Mesendoderm (in vitro differentiated cells): ENCODE results near the gene CDK5.

Experiments used
- DNase-seq: peaks from one replicate; pipeline ENCODE4 v3.0.0; 2013
- H2AK5ac ChIP-seq: 2 replicates; pipeline ENCODE4 v1.6.1; 2013; ENCODE audit warnings: low read length, inconsistent platforms
- H2BK120ac ChIP-seq: 2 replicates; pipeline ENCODE4 v1.6.1; 2013; ENCODE audit warnings: low read depth, mild to moderate bottlenecking, low read length, moderate library complexity, mixed read lengths
- H2BK15ac ChIP-seq: replicated peaks from 2 replicates; pipeline ENCODE4 v1.6.1; 2013; ENCODE audit warnings: low read depth, mild to moderate bottlenecking, moderate library complexity
- H2BK5ac ChIP-seq: 2 replicates; pipeline ENCODE4 v1.6.1; 2013; ENCODE audit warnings: low read length, inconsistent platforms
- H3K18ac ChIP-seq: 2 replicates; pipeline ENCODE4 v1.6.1; 2013; ENCODE audit warnings: mild to moderate bottlenecking, low read length, mixed read lengths
- H3K23ac ChIP-seq: one replicate; pipeline ENCODE4 v1.6.1; 2013; ENCODE audit warnings: low read length
- H3K27ac ChIP-seq: 2 replicates; pipeline ENCODE4 v1.5.1; 2013; ENCODE audit warnings: low read depth, mild to moderate bottlenecking, inconsistent platforms, low read length, moderate library complexity
- H3K27me3 ChIP-seq: 2 replicates; pipeline ENCODE4 v1.6.1; 2013; ENCODE audit warnings: low read length, control low read depth, mild to moderate bottlenecking, inconsistent platforms; ENCODE audit not compliant: insufficient read depth, poor library complexity
- H3K36me3 ChIP-seq: 2 replicates; pipeline ENCODE4 v1.6.1; 2013; ENCODE audit warnings: low read length, inconsistent platforms; ENCODE audit not compliant: control insufficient read depth, insufficient read depth
- H3K4ac ChIP-seq: one replicate; pipeline ENCODE4 v1.6.1; 2013; ENCODE audit warnings: low read depth, mild to moderate bottlenecking, low read length, moderate library complexity
- H3K4me1 ChIP-seq: 2 replicates; pipeline ENCODE4 v1.6.1; 2013; ENCODE audit warnings: low read depth, low read length, inconsistent platforms; ENCODE audit not compliant: control insufficient read depth
- H3K4me2 ChIP-seq: 2 replicates; pipeline ENCODE4 v1.6.1; 2013; ENCODE audit warnings: low read length
- H3K4me3 ChIP-seq: 2 replicates; pipeline ENCODE4 v1.5.1; 2013; ENCODE audit warnings: mild to moderate bottlenecking, low read length
- H3K56ac ChIP-seq: one replicate; pipeline ENCODE4 v1.6.1; 2013; ENCODE audit warnings: low read length
- H3K79me1 ChIP-seq: 2 replicates; pipeline ENCODE4 v1.6.1; 2013; ENCODE audit warnings: low read length, inconsistent platforms
- H3K79me2 ChIP-seq: 2 replicates; pipeline ENCODE4 v1.6.1; 2013; ENCODE audit warnings: mild to moderate bottlenecking, low read length; ENCODE audit not compliant: control insufficient read depth, insufficient read depth
- H3K9ac ChIP-seq: 2 replicates; pipeline ENCODE4 v1.6.1; 2013; ENCODE audit warnings: low read length, inconsistent platforms
- H4K5ac ChIP-seq: one replicate; pipeline ENCODE4 v1.6.1; 2013; ENCODE audit warnings: low read length
- H4K8ac ChIP-seq: one replicate; pipeline ENCODE4 v1.6.1; 2013; ENCODE audit warnings: low read depth, mild to moderate bottlenecking, control low read depth, low read length, moderate library complexity
- WGBS: extraction: QIAGEN DNeasy Blood & Tissue Kit; methylation state at CpG from one replicate; pipeline ENCODE4 v1.1.7; 2013; ENCODE audit warnings: low lambda C conversion rate, missing lambda C conversion rate; ENCODE audit not compliant: insufficient coverage; ENCODE audit errors: extremely low coverage; 5-methylcytosine and 5-hydroxymethylcytosine counted together

Gene CDK5

GRCh38 chr7:151053751-151054150 is 3.9 kb downstream of the CDK5 start:
- H2AK5ac ChIP-seq = no peak overlapping the region
- H3K56ac ChIP-seq = no peak overlapping the region
- DNase-seq = no peak
- no peak overlapping the region for H2BK120ac ChIP-seq
- H4K5ac ChIP-seq = no peak overlapping the region
- no peak overlapping the region for H4K8ac ChIP-seq
- H2BK15ac ChIP-seq = no peak overlapping the region
- no peak overlapping the region for H2BK5ac ChIP-seq
- no peaks in the 10 kb centered on the region for H3K79me1 ChIP-seq
- peaks cover 7% of the 10 kb centered on the region for H3K4me1 ChIP-seq
- H3K79me2 ChIP-seq = no peaks in the 10 kb centered on the region
- no peak overlapping the region for H3K4ac ChIP-seq
- no peak overlapping the region for H3K9ac ChIP-seq
- no CpG with 5 or more reads among the region's 8 CpGs for WGBS
- no peak overlapping the region for H3K4me2 ChIP-seq
- H3K27ac ChIP-seq = no peak overlapping the region
- no peaks in the 10 kb centered on the region for H3K36me3 ChIP-seq
- no peak overlapping the region for H3K4me3 ChIP-seq
- peaks cover 1% of the 10 kb centered on the region for H3K27me3 ChIP-seq
- H3K23ac ChIP-seq = no peak overlapping the region
- H3K18ac ChIP-seq = no peak overlapping the region

- Histone ChIP-seq H3K79me2 (no peaks in the 10 kb centered on the region), H3K36me3 (no peaks in the 10 kb centered on the region), H3K27ac (no peak overlapping the region), H3K4me2 (no peak overlapping the region), H2BK120ac (no peak overlapping the region), H3K56ac (no peak overlapping the region), H2BK15ac (no peak overlapping the region), H2BK5ac (no peak overlapping the region), H3K23ac (no peak overlapping the region), H4K8ac (no peak overlapping the region), H3K27me3 (peaks cover 1% of the 10 kb centered on the region), H3K9ac (no peak overlapping the region), H3K4me1 (peaks cover 3% of the 10 kb centered on the region), H3K79me1 (no peaks in the 10 kb centered on the region), H4K5ac (no peak overlapping the region), H2AK5ac (no peak overlapping the region), H3K18ac (no peak overlapping the region), H3K4me3 (no peak overlapping the region), H3K4ac (no peak overlapping the region)
- WGBS = no CpG with 5 or more reads among the region's 4 CpGs
- DNase-seq = no peak
These were observed 4.6 kb downstream of the CDK5 start for GRCh38 chr7:151053096-151053495.

GRCh38 chr7:151051108-151051507 is 6.6 kb downstream of the CDK5 start:
- H3K36me3 ChIP-seq = no peaks in the 10 kb centered on the region
- no CpG with 5 or more reads among the region's 50 CpGs for WGBS

GRCh38 chr7:151048911-151049463 is 8.7 kb downstream of the CDK5 start:
- Histone ChIP-seq H3K56ac (no peak overlapping the region), H2BK5ac (no peak overlapping the region), H3K79me2 (no peaks in the 10 kb centered on the region), H2BK120ac (no peak overlapping the region), H4K8ac (no peak overlapping the region), H3K23ac (no peak overlapping the region), H2AK5ac (no peak overlapping the region), H2BK15ac (no peak overlapping the region), H3K4ac (no peak overlapping the region), H3K9ac (no peak overlapping the region), H3K79me1 (no peaks in the 10 kb centered on the region), H3K36me3 (no peaks in the 10 kb centered on the region), H3K4me1 (no peaks in the 10 kb centered on the region), H3K18ac (no peak overlapping the region), H3K27ac (no peak overlapping the region), H3K27me3 (peaks cover 1% of the 10 kb centered on the region), H4K5ac (no peak overlapping the region), H3K4me2 (no peak overlapping the region), H3K4me3 (no peak overlapping the region)
- no CpG with 5 or more reads among the region's 38 CpGs for WGBS
- DNase-seq = no peak

More at GRCh38 chr7:151051108-151051507, 6.6 kb downstream of the CDK5 start:
- Histone ChIP-seq H2BK15ac (no peak overlapping the region), H3K23ac (no peak overlapping the region), H3K79me2 (no peaks in the 10 kb centered on the region), H2AK5ac (no peak overlapping the region), H3K27ac (no peak overlapping the region), H3K4me3 (no peak overlapping the region), H3K18ac (no peak overlapping the region), H3K4ac (no peak overlapping the region), H2BK5ac (no peak overlapping the region), H4K5ac (no peak overlapping the region), H3K56ac (no peak overlapping the region), H4K8ac (no peak overlapping the region), H3K27me3 (peaks cover 1% of the 10 kb centered on the region), H3K9ac (no peak overlapping the region), H3K4me2 (no peak overlapping the region), H3K79me1 (no peaks in the 10 kb centered on the region), H3K4me1 (no peaks in the 10 kb centered on the region), H2BK120ac (no peak overlapping the region)
- peak; percentile 89 for DNase-seq

- Histone ChIP-seq H3K4me3 (no peak within 1 kb of the TSS), H3K36me3 (no peaks in the 10 kb centered on the region), H3K9ac (no peak within 1 kb of the TSS), H4K8ac (no peak within 1 kb of the TSS), H3K4me2 (no peak within 1 kb of the TSS), H3K27me3 (peaks cover 1% of the 10 kb centered on the region), H3K27ac (no peak within 1 kb of the TSS), H3K56ac (no peak within 1 kb of the TSS), H2BK5ac (no peak within 1 kb of the TSS), H4K5ac (no peak within 1 kb of the TSS), H3K4me1 (no peaks in the 10 kb centered on the region), H2BK15ac (no peak within 1 kb of the TSS), H2AK5ac (no peak within 1 kb of the TSS), H3K79me2 (no peaks in the 10 kb centered on the region), H3K4ac (no peak within 1 kb of the TSS), H3K79me1 (no peaks in the 10 kb centered on the region), H3K18ac (no peak within 1 kb of the TSS), H2BK120ac (no peak within 1 kb of the TSS), H3K23ac (no peak within 1 kb of the TSS)
- no CpG with 5 or more reads among the region's 22 CpGs for WGBS
- DNase-seq = no peak
These were observed 9.5 kb downstream of the CDK5 start, which contains the start of gene ASIC3 for GRCh38 chr7:151047976-151048815. TSS of gene ASIC3 (plus strand) at chr7:151048531. CDS start at chr7:151048886, 355 bp downstream.
